Cardiac muscle cell (in vitro differentiated cells and primary cell): Measurements from ENCODE around the gene ELFN2. TPM values are rescaled to one million over a fixed set of nuclear protein-coding genes. Genes with fewer than 3 reads are reported as not detected.

ENCODE experiments used
- DNase-seq, 2 donors: peaks; one replicate each; pipeline versions ENCODE4 v3.0.0 to v3.0.0-alpha.2; 2010 to 2017; ENCODE audit warnings: low read depth in 1 of 2, low spot score in 1 of 2
- H3K27ac ChIP-seq: fragments of 200-600 bp; sonication (generic); 2 replicates; pipeline ENCODE4 v1.5.1; 2016
- H3K27me3 ChIP-seq: fragments of 200-600 bp; sonication (generic); 2 replicates; pipeline ENCODE4 v1.6.0; 2016; ENCODE audit warnings: control low read depth
- H3K36me3 ChIP-seq: fragments of 200-600 bp; sonication (generic); 2 replicates; pipeline ENCODE4 v1.5.1; 2016; ENCODE audit warnings: control low read depth
- H3K4me1 ChIP-seq: fragments of 200-600 bp; sonication (generic); 2 replicates; pipeline ENCODE4 v1.8.1; 2017; ENCODE audit warnings: low read depth, mild to moderate bottlenecking, mixed run types
- H3K4me3 ChIP-seq: fragments of 200-600 bp; sonication (generic); 2 replicates; pipeline ENCODE4 v1.5.1; 2016; ENCODE audit warnings: mild to moderate bottlenecking
- H3K9me3 ChIP-seq: fragments of 200-600 bp; sonication (generic); 2 replicates; pipeline ENCODE4 v1.5.1; 2017; ENCODE audit warnings: low read depth, mild to moderate bottlenecking, control low read depth
- polyA plus RNA-seq: library from polyadenylated mRNA; unstranded; fragments of >200 nt; fragmentation: Nextera tagmentation; extraction: Ambion mirVana; gene quantifications from 2 replicates; pipeline ENCODE4 v1.2.1, GENCODE V29; 2016
- total RNA-seq: library from RNA; depleted of rRNA; stranded (reverse); fragments of >200 nt; gene quantifications from 2 replicates; pipeline ENCODE4 v1.2.3, GENCODE V29; 2016
- TF ChIP-seq, protein P1 (sequence below): IDR thresholded peaks from 2 replicates; pipeline ENCODE4 v1.5.1; 2012; ENCODE audit warnings: low read depth, mild to moderate bottlenecking, low read length

ELFN2 gene
- total and polyA plus RNA-seq, 2 experiments from 2014 or later, result 0.09 TPM; not detected in 1

DNA sequence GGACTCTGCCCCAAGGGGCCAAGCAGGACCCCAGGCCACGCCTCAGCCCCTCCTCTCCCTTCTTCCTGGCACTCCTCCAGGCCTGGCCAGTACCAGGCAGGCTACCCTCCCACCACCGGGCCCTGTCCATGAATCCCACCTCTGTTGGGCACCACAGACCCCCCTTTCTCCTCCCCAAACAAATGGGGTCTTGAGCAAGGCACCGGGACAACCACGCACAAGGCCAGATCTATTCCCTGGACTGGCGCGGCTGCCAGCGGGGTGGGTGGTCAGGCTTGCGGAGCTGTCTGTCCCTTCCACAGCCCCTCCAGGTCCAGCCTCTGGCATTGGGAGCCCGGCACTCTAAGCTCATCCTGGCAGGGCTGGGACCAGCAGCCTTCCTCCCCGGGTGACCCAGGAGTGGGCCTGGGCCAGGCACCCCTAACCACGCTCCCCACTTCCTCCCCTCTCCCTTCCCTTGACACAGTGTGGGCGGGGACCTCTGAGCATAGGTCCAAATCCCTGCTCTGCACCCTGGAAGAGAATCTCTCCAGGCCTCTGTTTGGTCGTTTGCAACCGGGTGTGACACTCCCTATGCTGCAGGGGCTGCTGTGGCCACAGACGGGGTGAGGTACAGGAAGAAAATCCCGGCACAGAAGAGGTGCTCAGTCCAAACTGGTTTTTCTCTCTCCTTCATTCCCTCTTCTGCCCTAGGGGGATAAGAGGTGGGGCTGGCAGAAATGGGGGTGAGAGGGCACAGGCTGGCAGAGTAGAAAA is 14.6 kb downstream of the ELFN2 start:
- peaks cover 9% of the 10 kb centered on the region for H3K4me1 ChIP-seq
- no peaks in the 10 kb centered on the region for H3K9me3 ChIP-seq
- DNase-seq, result no peak
- H3K4me3 ChIP-seq, result no peak overlapping the region
- no peaks in the 10 kb centered on the region for H3K36me3 ChIP-seq
- peaks cover under 1% of the 10 kb centered on the region for H3K27me3 ChIP-seq
- TF ChIP-seq, protein P1, sequence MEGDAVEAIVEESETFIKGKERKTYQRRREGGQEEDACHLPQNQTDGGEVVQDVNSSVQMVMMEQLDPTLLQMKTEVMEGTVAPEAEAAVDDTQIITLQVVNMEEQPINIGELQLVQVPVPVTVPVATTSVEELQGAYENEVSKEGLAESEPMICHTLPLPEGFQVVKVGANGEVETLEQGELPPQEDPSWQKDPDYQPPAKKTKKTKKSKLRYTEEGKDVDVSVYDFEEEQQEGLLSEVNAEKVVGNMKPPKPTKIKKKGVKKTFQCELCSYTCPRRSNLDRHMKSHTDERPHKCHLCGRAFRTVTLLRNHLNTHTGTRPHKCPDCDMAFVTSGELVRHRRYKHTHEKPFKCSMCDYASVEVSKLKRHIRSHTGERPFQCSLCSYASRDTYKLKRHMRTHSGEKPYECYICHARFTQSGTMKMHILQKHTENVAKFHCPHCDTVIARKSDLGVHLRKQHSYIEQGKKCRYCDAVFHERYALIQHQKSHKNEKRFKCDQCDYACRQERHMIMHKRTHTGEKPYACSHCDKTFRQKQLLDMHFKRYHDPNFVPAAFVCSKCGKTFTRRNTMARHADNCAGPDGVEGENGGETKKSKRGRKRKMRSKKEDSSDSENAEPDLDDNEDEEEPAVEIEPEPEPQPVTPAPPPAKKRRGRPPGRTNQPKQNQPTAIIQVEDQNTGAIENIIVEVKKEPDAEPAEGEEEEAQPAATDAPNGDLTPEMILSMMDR, result no peak
- H3K27ac ChIP-seq, result no peak overlapping the region

DNA sequence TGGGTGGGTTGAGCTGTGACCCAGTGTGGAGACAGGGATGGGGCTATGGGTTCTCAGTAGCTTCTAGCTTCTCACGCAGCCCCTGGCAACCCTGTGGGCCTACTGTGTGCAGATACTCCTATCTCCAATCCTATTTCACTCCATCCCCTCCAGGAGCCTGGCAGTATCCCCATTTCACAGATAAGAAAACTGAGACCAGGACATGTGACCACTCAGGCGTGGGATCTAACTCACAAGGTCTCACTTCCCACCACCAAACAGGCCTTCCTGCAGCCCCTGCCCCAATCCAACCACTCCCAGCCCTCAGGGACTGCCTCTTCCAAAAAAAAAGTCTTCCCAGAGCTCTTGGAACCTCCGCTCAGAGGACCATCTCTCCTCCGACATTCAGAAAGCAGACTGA is 15.6 kb downstream of the ELFN2 start:
- Histone ChIP-seq H3K36me3 (no peaks in the 10 kb centered on the region), H3K27me3 (no peaks in the 10 kb centered on the region), H3K4me1 (peaks cover 9% of the 10 kb centered on the region), H3K9me3 (no peaks in the 10 kb centered on the region), H3K4me3 (no peak overlapping the region), H3K27ac (no peak overlapping the region)
- TF ChIP-seq, protein P1, result no peak
- DNase-seq, result no peak

DNA sequence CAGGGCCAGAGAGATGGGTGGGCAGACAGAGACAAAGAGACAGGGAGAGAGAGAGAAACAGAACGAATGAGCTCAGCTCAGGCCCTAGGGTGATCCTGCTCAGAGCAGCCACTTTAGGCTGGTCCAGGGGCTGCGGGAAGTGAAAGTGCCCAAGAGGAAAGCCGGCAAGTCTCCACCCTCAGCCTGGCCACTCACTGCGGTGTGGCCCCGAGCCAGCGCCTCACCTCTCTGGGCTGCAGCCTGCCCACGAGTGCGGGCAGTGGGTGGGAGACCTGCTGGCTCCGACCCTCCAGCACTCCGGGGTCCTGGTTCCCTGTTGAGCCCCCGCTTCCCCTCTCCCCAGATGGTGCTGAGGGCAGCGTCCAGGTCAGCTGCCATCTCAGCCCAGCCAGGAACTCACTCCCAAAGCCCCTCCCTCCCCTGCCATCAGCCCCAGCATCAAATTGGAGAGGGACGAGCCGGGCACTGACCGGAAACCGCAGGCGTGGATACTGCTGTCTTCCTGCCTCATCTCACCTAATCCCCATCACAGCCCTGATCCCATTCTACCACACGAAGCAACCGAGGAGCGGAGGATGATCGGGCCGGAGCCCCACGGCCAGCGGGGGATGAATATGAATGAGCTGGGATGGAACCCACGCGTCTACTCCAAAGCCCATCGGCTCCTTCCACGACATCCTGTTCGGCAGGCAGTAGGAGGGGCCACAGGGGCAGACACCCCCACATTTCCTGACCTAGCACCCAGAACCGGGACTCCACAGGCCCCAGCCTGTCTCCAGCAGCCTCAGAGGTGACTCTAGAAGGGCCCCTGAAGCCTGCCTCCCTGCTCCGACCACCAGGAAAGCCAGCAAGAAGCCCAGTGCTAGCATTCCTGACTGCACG is 16.9 kb downstream of the ELFN2 start:
- no peak overlapping the region for H3K4me3 ChIP-seq
- peaks cover 9% of the 10 kb centered on the region for H3K4me1 ChIP-seq
- no peak overlapping the region for H3K27ac ChIP-seq
- no peak for DNase-seq
- TF ChIP-seq, protein P1, result no peak
- H3K36me3 ChIP-seq, result no peaks in the 10 kb centered on the region
- H3K27me3 ChIP-seq, result no peaks in the 10 kb centered on the region
- H3K9me3 ChIP-seq, result no peaks in the 10 kb centered on the region

DNA sequence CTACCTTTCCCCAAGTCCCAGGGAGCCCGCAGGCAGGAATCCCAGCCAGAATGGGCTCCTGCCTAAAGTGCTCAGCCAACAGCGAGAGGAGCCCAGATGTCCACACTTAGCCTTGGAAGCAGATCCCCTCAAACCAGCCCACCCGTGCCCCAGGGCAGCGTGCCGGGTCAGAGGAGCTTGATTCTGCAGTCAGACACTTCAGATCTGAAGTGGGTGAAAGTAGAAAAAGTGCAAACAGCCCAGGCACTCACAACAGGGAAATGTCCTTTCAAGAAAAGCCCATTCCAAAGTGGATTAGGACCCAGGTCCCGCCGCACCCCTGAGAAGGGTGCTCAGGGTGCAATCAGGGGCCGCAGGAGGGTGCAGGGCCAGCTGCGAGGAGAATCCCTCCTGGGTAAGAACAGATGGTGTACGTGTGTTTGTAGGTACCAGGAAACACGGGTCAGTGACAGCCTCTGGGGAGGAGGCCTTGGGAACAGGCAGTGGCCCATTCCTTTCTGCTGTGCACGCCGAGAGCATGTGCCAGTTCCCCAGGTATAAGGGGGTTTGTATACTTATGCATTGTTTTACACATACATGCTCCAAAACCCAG is 17.7 kb downstream of the ELFN2 start:
- Histone ChIP-seq H3K9me3 (no peaks in the 10 kb centered on the region), H3K36me3 (no peaks in the 10 kb centered on the region), H3K27me3 (no peaks in the 10 kb centered on the region), H3K27ac (no peak overlapping the region), H3K4me1 (peaks cover 9% of the 10 kb centered on the region), H3K4me3 (no peak overlapping the region)
- TF ChIP-seq, protein P1, result no peak
- peak in 1 of 2 donors; percentile 57 for DNase-seq

DNA sequence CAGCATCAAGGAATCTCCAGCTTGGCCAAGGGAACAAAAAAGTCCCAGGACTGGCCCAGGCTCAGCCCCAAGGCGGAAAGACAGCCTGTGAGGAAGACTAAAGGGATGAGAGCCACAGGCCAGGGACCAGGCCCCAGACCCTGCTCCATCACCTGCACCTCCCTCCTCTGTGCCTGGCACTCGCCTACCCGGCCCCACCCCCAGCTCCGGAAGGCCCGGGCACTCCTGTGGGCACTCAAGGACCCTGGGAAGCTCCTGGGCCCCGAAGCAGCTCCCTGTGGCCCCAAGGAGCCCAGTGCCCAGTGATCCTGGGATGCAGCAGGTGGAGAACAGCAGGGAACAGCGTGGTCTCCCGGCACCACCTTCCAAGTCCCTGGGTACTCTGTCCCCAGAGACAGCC is 18.2 kb downstream of the ELFN2 start:
- Histone ChIP-seq H3K9me3 (no peaks in the 10 kb centered on the region), H3K27me3 (no peaks in the 10 kb centered on the region), H3K36me3 (no peaks in the 10 kb centered on the region), H3K4me3 (no peak overlapping the region), H3K4me1 (peaks cover 9% of the 10 kb centered on the region), H3K27ac (no peak overlapping the region)
- DNase-seq, result no peak
- TF ChIP-seq, protein P1, result no peak
